GM23338 (cell line): ENCODE measurements around the gene NECTIN1. TPM values are rescaled to one million over a fixed set of nuclear protein-coding genes. Genes with fewer than 3 reads are reported as not detected.

Experiments
- ATAC-seq: fragments of 200-7000 bp; cut with Tn5 transposase; 3 replicates; pipeline ENCODE4 v1.9.1; 2020
- DNase-seq: peaks from one replicate; pipeline ENCODE4 v3.0.0-alpha.2; 2015; ENCODE audit warnings: low spot score
- H2AFZ ChIP-seq: fragments of 200-600 bp; sonication (generic); 2 replicates; pipeline ENCODE4 v1.8.0; 2016; ENCODE audit warnings: antibody characterized with exemption, mild to moderate bottlenecking, moderate library complexity
- H3F3A ChIP-seq: fragments of 200-600 bp; sonication (generic); replicated peaks from 2 replicates; pipeline ENCODE4 v1.8.0; 2017; ENCODE audit warnings: antibody characterized with exemption, mixed run types, low read depth
- H3K27ac ChIP-seq: fragments of 200-600 bp; sonication (generic); 2 replicates; pipeline ENCODE4 v1.6.1; 2016; ENCODE audit warnings: low read depth
- H3K27me3 ChIP-seq: fragments of 200-600 bp; sonication (generic); 2 replicates; pipeline ENCODE4 v1.8.0; 2016; ENCODE audit warnings: mild to moderate bottlenecking, mixed run types, moderate library complexity; ENCODE audit not compliant: insufficient read depth
- H3K36me3 ChIP-seq: fragments of 200-600 bp; sonication (generic); 2 replicates; pipeline ENCODE4 v1.8.0; 2016; ENCODE audit warnings: mild to moderate bottlenecking; ENCODE audit not compliant: insufficient read depth
- H3K4me1 ChIP-seq: fragments of 200-600 bp; sonication (generic); 2 replicates; pipeline ENCODE4 v1.8.0; 2016; ENCODE audit warnings: mild to moderate bottlenecking, moderate library complexity; ENCODE audit not compliant: insufficient read depth
- H3K4me2 ChIP-seq: fragments of 200-600 bp; sonication (generic); 2 replicates; pipeline ENCODE4 v1.7.1; 2017; ENCODE audit warnings: mixed run types
- H3K4me3 ChIP-seq: fragments of 200-600 bp; sonication (generic); 2 replicates; pipeline ENCODE4 v1.6.1; 2016; ENCODE audit warnings: mixed run types
- H3K79me2 ChIP-seq: fragments of 200-600 bp; sonication (generic); replicated peaks from 2 replicates; pipeline ENCODE4 v1.8.0; 2017; ENCODE audit warnings: mild to moderate bottlenecking; ENCODE audit not compliant: insufficient read depth
- H3K9me2 ChIP-seq: fragments of 200-600 bp; sonication (generic); 2 replicates; pipeline ENCODE4 v1.8.0; 2017; ENCODE audit not compliant: insufficient read depth
- H4K20me1 ChIP-seq: fragments of 200-600 bp; sonication (generic); replicated peaks from 2 replicates; pipeline ENCODE4 v1.8.0; 2017; ENCODE audit warnings: mild to moderate bottlenecking; ENCODE audit not compliant: insufficient read depth
- H3K27ac Mint-ChIP-seq: 2 replicates; pipeline ENCODE4 v1.8.0; 2020; ENCODE audit warnings: inconsistent platforms, mild to moderate bottlenecking, moderate library complexity, mixed read lengths
- H3K27me3 Mint-ChIP-seq: 3 replicates; pipeline ENCODE4 v1.8.0; 2022; ENCODE audit warnings: low read depth, mild to moderate bottlenecking, moderate library complexity, mixed read lengths, inconsistent platforms; ENCODE audit not compliant: insufficient read depth, poor library complexity
- H3K36me3 Mint-ChIP-seq: 3 replicates; pipeline ENCODE4 v1.8.0; 2021; ENCODE audit warnings: low read depth, mild to moderate bottlenecking, inconsistent platforms, moderate library complexity, mixed read lengths
- H3K4me1 Mint-ChIP-seq: 3 replicates; pipeline ENCODE4 v1.8.0; 2020; ENCODE audit warnings: mild to moderate bottlenecking, inconsistent platforms, mixed read lengths
- H3K4me3 Mint-ChIP-seq: 3 replicates; pipeline ENCODE4 v1.8.0; 2021; ENCODE audit warnings: moderate library complexity, mild to moderate bottlenecking, inconsistent platforms, mixed read lengths
- H3K9me3 Mint-ChIP-seq: 3 replicates; pipeline ENCODE4 v1.8.0; 2020; ENCODE audit warnings: moderate library complexity, mild to moderate bottlenecking, inconsistent platforms, mixed read lengths
- CREB1 ChIP-seq: fragments of 250-450 bp; sonication (Bioruptor Pico); IDR thresholded peaks from 2 replicates; pipeline ENCODE4 v1.5.0; 2020; ENCODE audit warnings: low read depth, mild to moderate bottlenecking, moderate library complexity
- CTCF ChIP-seq, 2 experiments: fragments of 200-600 bp in 1 of 2; sonication (generic) in 1 of 2; conservative IDR thresholded peaks; 2 replicates each; pipeline versions ENCODE4 v1.5.1 to v1.6.1; 2016 to 2017; ENCODE audit warnings: antibody characterized with exemption in 2 of 2, low read depth in 2 of 2, mild to moderate bottlenecking in 2 of 2, moderate library complexity in 1 of 2
- ETS1 ChIP-seq: IDR thresholded peaks from 2 replicates; pipeline ENCODE4 v1.6.1; 2016; ENCODE audit warnings: antibody characterized with exemption
- EZH2 ChIP-seq: fragments of 200-600 bp; sonication (generic); IDR thresholded peaks from one replicate; pipeline ENCODE4 v1.8.0; 2017; ENCODE audit warnings: antibody characterized with exemption, mild to moderate bottlenecking, low read depth; ENCODE audit not compliant: unreplicated experiment
- EZH2phosphoT487 ChIP-seq: fragments of 200-600 bp; sonication (generic); IDR thresholded peaks from one replicate; pipeline ENCODE4 v1.8.1; 2018; ENCODE audit warnings: antibody characterized with exemption; ENCODE audit not compliant: unreplicated experiment
- JUNB ChIP-seq: IDR thresholded peaks from one replicate; pipeline ENCODE4 v1.6.1; 2016; ENCODE audit warnings: antibody characterized with exemption; ENCODE audit not compliant: unreplicated experiment
- NANOG ChIP-seq: IDR thresholded peaks from 2 replicates; pipeline ENCODE4 v1.6.1; 2016; ENCODE audit warnings: antibody characterized with exemption, borderline replicate concordance
- REST ChIP-seq: IDR thresholded peaks from one replicate; pipeline ENCODE4 v1.6.1; 2018; ENCODE audit warnings: antibody characterized with exemption; ENCODE audit not compliant: unreplicated experiment
- ZNF114 ChIP-seq: fragments of 250-450 bp; sonication (Bioruptor Pico); IDR thresholded peaks from 2 replicates; pipeline ENCODE4 v1.5.0; 2020; ENCODE audit warnings: mild to moderate bottlenecking, moderate library complexity
- ZNF331 ChIP-seq: fragments of 250-450 bp; sonication (Bioruptor Pico); IDR thresholded peaks from 2 replicates; pipeline ENCODE4 v1.5.0; 2020; ENCODE audit warnings: low read depth, mild to moderate bottlenecking, moderate library complexity
- ZNF462 ChIP-seq: fragments of 250-450 bp; sonication (Bioruptor Pico); IDR thresholded peaks from 2 replicates; pipeline ENCODE4 v1.5.0; 2020; ENCODE audit warnings: mild to moderate bottlenecking, moderate library complexity
- polyA plus RNA-seq: library from polyadenylated mRNA; unstranded; fragments of >200 nt; fragmentation: Nextera tagmentation; extraction: Ambion mirVana; gene quantifications from 2 replicates; pipeline ENCODE4 v1.2.1, GENCODE V29; 2016
- total RNA-seq: library from RNA; depleted of rRNA; stranded (reverse); fragments of >200 nt; shearing (Covaris generic); gene quantifications from 2 replicates; pipeline ENCODE4 v1.2.3, GENCODE V29; 2014

NECTIN1 gene
- total and polyA plus RNA-seq, 2 experiments from 2014 or later, result 18.7 to 56.3 TPM

- no peaks in the 10 kb centered on the region for H3K9me2 ChIP-seq
- Mint-ChIP-seq H3K27ac (no peak overlapping the region), H3K4me3 (no peak overlapping the region), H3K27me3 (peaks cover 19% of the 10 kb centered on the region), H3K4me1 (peaks cover 27% of the 10 kb centered on the region), H3K9me3 (no peaks in the 10 kb centered on the region), H3K36me3 (no peaks in the 10 kb centered on the region)
- H3K79me2 ChIP-seq, result no peaks in the 10 kb centered on the region
- ATAC-seq (no peak), DNase-seq (no peak)
- no peak overlapping the region for H2AFZ ChIP-seq
- no peak overlapping the region for H3K27ac ChIP-seq
- no peak overlapping the region for H3K4me2 ChIP-seq
- no peaks in the 10 kb centered on the region for H3K4me1 ChIP-seq
- no peak overlapping the region for H3K4me3 ChIP-seq
- H3K27me3 ChIP-seq, result no peaks in the 10 kb centered on the region
- no peaks in the 10 kb centered on the region for H3K36me3 ChIP-seq
- TF ChIP-seq JUNB (no peak), NANOG (no peak), EZH2phosphoT487 (no peak), ZNF462 (CRISPR knock-in tag) (no peak), ETS1 (no peak), ZNF331 (CRISPR knock-in tag) (no peak), ZNF114 (CRISPR knock-in tag) (no peak), CTCF (conservative IDR thresholded peaks at IDR 0.05; ENCODE audit: low read depth in 2 of 2) (no peak), EZH2 (no peak), REST (no peak), CREB1 (no peak)
- H3F3A ChIP-seq, result no peaks in the 10 kb centered on the region
- H4K20me1 ChIP-seq, result no peaks in the 10 kb centered on the region
These were observed 102.1 kb downstream of the NECTIN1 start for GRCh38 chr11:119626871-119627270.
